Neural cell (in vitro differentiated cells): ENCODE data around the gene DCPS. TPM values are rescaled to one million over a fixed set of nuclear protein-coding genes. Genes with fewer than 3 reads are reported as not detected.
"Not testable (repeated sequence)": the region's sequence is repeated elsewhere in the genome, so short reads cannot be mapped to it uniquely, and the experiment has no call there.

Experiments used
- H2AFZ ChIP-seq: fragments of 200-600, 300-800 bp; sonication (generic), shearing (Covaris generic); 2 replicates; pipeline ENCODE4 v1.6.0; 2014; ENCODE audit warnings: low read depth, mild to moderate bottlenecking, antibody characterized with exemption, low read length, moderate library complexity
- H3F3A ChIP-seq: fragments of 200-600 bp; shearing (Covaris generic); 2 replicates; pipeline ENCODE4 v1.6.1; 2016; ENCODE audit warnings: mild to moderate bottlenecking, moderate library complexity, mixed read lengths, antibody characterized with exemption, low read length; ENCODE audit not compliant: insufficient read depth, poor library complexity, severe bottlenecking
- H3K27ac ChIP-seq: fragments of 200-600, 300-800 bp; sonication (generic), shearing (Covaris generic); 2 replicates; pipeline ENCODE4 v1.5.1; 2014; ENCODE audit warnings: mild to moderate bottlenecking, low read length, moderate library complexity
- H3K27me3 ChIP-seq: fragments of 300-800, 200-600 bp; sonication (generic), shearing (Covaris generic); 2 replicates; pipeline ENCODE4 v1.6.0; 2014; ENCODE audit warnings: mild to moderate bottlenecking, low read depth, low read length, moderate library complexity; ENCODE audit not compliant: insufficient read depth
- H3K36me3 ChIP-seq: fragments of 300-800, 200-600 bp; sonication (generic), shearing (Covaris generic); 2 replicates; pipeline ENCODE4 v1.5.1; 2014; ENCODE audit warnings: mild to moderate bottlenecking, antibody characterized with exemption, low read length, moderate library complexity; ENCODE audit not compliant: insufficient read depth
- H3K4me2 ChIP-seq: fragments of 300-800, 200-600 bp; sonication (generic), shearing (Covaris generic); 2 replicates; pipeline ENCODE4 v1.6.0; 2014; ENCODE audit warnings: mild to moderate bottlenecking, low read length
- H3K4me3 ChIP-seq: fragments of 300-800, 200-600 bp; sonication (generic), shearing (Covaris generic); 2 replicates; pipeline ENCODE4 v1.5.1; 2014; ENCODE audit warnings: mild to moderate bottlenecking, low read length, moderate library complexity
- H3K79me2 ChIP-seq: fragments of 200-600 bp; shearing (Covaris generic); replicated peaks from 2 replicates; pipeline ENCODE4 v1.6.0; 2014; ENCODE audit warnings: mild to moderate bottlenecking, low read length, moderate library complexity; ENCODE audit not compliant: insufficient read depth
- H3K9ac ChIP-seq: fragments of 300-800, 200-600 bp; sonication (generic), shearing (Covaris generic); 2 replicates; pipeline ENCODE4 v1.6.1; 2016; ENCODE audit warnings: mild to moderate bottlenecking, low read length, mixed read lengths
- H3K9me2 ChIP-seq: fragments of 200-600 bp; shearing (Covaris generic); 2 replicates; pipeline ENCODE4 v1.6.1; 2016; ENCODE audit warnings: mild to moderate bottlenecking, low read length, mixed read lengths; ENCODE audit not compliant: insufficient read depth
- H3K9me3 ChIP-seq: fragments of 200-600, 300-800 bp; sonication (generic), shearing (Covaris generic); 2 replicates; pipeline ENCODE4 v1.6.1; 2016; ENCODE audit warnings: mild to moderate bottlenecking, mixed run types, low read length, moderate library complexity, mixed read lengths
- H4K20me1 ChIP-seq: fragments of 200-600 bp; shearing (Covaris generic); 2 replicates; pipeline ENCODE4 v1.6.1; 2016; ENCODE audit warnings: mild to moderate bottlenecking, mixed run types; ENCODE audit not compliant: insufficient read depth
- CTCF ChIP-seq: fragments of 450-650 bp; IDR thresholded peaks from 2 replicates; pipeline ENCODE4 v1.5.1; 2014; ENCODE audit warnings: antibody characterized with exemption, mild to moderate bottlenecking, moderate library complexity; ENCODE audit not compliant: poor library complexity, severe bottlenecking
- EP300 ChIP-seq: fragments of 450-650 bp; conservative IDR thresholded peaks from 2 replicates; pipeline ENCODE4 v1.6.1; 2014; ENCODE audit warnings: antibody characterized with exemption, mild to moderate bottlenecking, moderate library complexity; ENCODE audit not compliant: poor library complexity, severe bottlenecking
- EZH2 ChIP-seq: fragments of 200-600, 300-800 bp; shearing (Covaris generic), sonication (generic); IDR thresholded peaks from 2 replicates; pipeline ENCODE4 v1.6.1; 2014; ENCODE audit warnings: antibody characterized with exemption, low read length, borderline replicate concordance, mild to moderate bottlenecking; ENCODE audit not compliant: insufficient read depth, poor library complexity, severe bottlenecking
- MXI1 ChIP-seq: fragments of 450-650 bp; conservative IDR thresholded peaks from 2 replicates; pipeline ENCODE4 v1.6.1; 2014; ENCODE audit warnings: antibody characterized with exemption, mild to moderate bottlenecking; ENCODE audit not compliant: poor library complexity, severe bottlenecking
- RAD21 ChIP-seq: fragments of 450-650 bp; conservative IDR thresholded peaks from 2 replicates; pipeline ENCODE4 v1.6.1; 2014; ENCODE audit warnings: antibody characterized with exemption, mild to moderate bottlenecking, moderate library complexity
- REST ChIP-seq: IDR thresholded peaks from 2 replicates; pipeline ENCODE4 v1.6.1; 2012; ENCODE audit warnings: borderline replicate concordance
- SMC3 ChIP-seq: fragments of 450-650 bp; conservative IDR thresholded peaks from 2 replicates; pipeline ENCODE4 v1.6.1; 2014; ENCODE audit warnings: antibody characterized with exemption, mild to moderate bottlenecking, moderate library complexity; ENCODE audit not compliant: poor library complexity
- TAF1 ChIP-seq: IDR thresholded peaks from 2 replicates; pipeline ENCODE4 v1.6.1; 2012; ENCODE audit warnings: low read depth
- polyA plus RNA-seq: library from polyadenylated mRNA; depleted of rRNA; stranded (reverse); fragments of >200 nt; gene quantifications from 2 replicates; pipeline ENCODE4 v1.2.3, GENCODE V29; 2014

Gene DCPS
- polyA plus RNA-seq, 1 donor from 2014 or later: 6.4 TPM

- no peak for TF ChIP-seq TAF1
- no peak for TF ChIP-seq EP300
- TF ChIP-seq REST: no peak
- TF ChIP-seq SMC3: no peak
- no peak for TF ChIP-seq MXI1
- H3F3A ChIP-seq: no peaks in the 10 kb centered on the region
- no peaks in the 10 kb centered on the region for H4K20me1 ChIP-seq
- no peaks in the 10 kb centered on the region for H3K79me2 ChIP-seq
- H3K4me3 ChIP-seq: no peak overlapping the region
- H3K9ac ChIP-seq: no peak overlapping the region
- no peak overlapping the region for H3K27ac ChIP-seq
- H2AFZ ChIP-seq: no peak overlapping the region
- no peaks in the 10 kb centered on the region for H3K36me3 ChIP-seq
- H3K27me3 ChIP-seq: no peaks in the 10 kb centered on the region
- H3K9me2 ChIP-seq: no peaks in the 10 kb centered on the region
- H3K9me3 ChIP-seq: no peaks in the 10 kb centered on the region
- H3K4me2 ChIP-seq: no peak overlapping the region
Observed at GRCh38 chr11:126346586-126346940, 42.7 kb downstream of the DCPS start.

- H2AFZ ChIP-seq, H3K9me3 ChIP-seq, H3F3A ChIP-seq, H4K20me1 ChIP-seq, H3K36me3 ChIP-seq, H3K4me2 ChIP-seq, H3K9me2 ChIP-seq, H3K27me3 ChIP-seq, H3K79me2 ChIP-seq, H3K4me3 ChIP-seq, H3K9ac ChIP-seq, H3K27ac ChIP-seq: not testable (repeated sequence)
Observed at GRCh38 chr11:126346946-126347345, 43.1 kb downstream of the DCPS start.

GRCh38 chr11:126347751-126348668 is 44.1 kb downstream of the DCPS start:
- Histone ChIP-seq H3K9me3 (no peaks in the 10 kb centered on the region), H3K4me2 (no peak overlapping the region), H3K36me3 (no peaks in the 10 kb centered on the region), H3F3A (no peaks in the 10 kb centered on the region), H2AFZ (no peak overlapping the region), H3K9me2 (no peaks in the 10 kb centered on the region), H3K79me2 (no peaks in the 10 kb centered on the region), H3K4me3 (no peak overlapping the region), H4K20me1 (no peaks in the 10 kb centered on the region), H3K9ac (no peak overlapping the region), H3K27ac (no peak overlapping the region), H3K27me3 (no peaks in the 10 kb centered on the region)
- TF ChIP-seq EZH2 (no peak), RAD21 (no peak), CTCF (no peak), REST (no peak), TAF1 (no peak)
